Mucosa of rectum (tissue), 2 donors: Measurements from ENCODE around the gene RAB35.
"Not testable (repeated sequence)": the region's sequence is repeated elsewhere in the genome, so short reads cannot be mapped to it uniquely, and the experiment has no call there.

Source experiments
- H3K27ac ChIP-seq, 2 donors: one replicate each; pipeline ENCODE4 v1.7.0; 2013; ENCODE audit warnings: inconsistent platforms in 2 of 2, low read depth in 2 of 2, low read length in 2 of 2
- H3K27me3 ChIP-seq, 2 donors: one replicate each; pipeline ENCODE4 v1.7.0; 2013; ENCODE audit warnings: low read length in 2 of 2; ENCODE audit not compliant: control insufficient read depth in 2 of 2, insufficient read depth in 2 of 2
- H3K36me3 ChIP-seq, 2 donors: one replicate each; pipeline ENCODE4 v1.7.0; 2013; ENCODE audit warnings: low read length in 2 of 2; ENCODE audit not compliant: control insufficient read depth in 2 of 2, insufficient read depth in 2 of 2
- H3K4me1 ChIP-seq, 2 donors: one replicate each; pipeline ENCODE4 v1.7.0; 2013; ENCODE audit warnings: low read length in 2 of 2, mild to moderate bottlenecking in 1 of 2; ENCODE audit not compliant: control insufficient read depth in 2 of 2, insufficient read depth in 2 of 2
- H3K4me3 ChIP-seq, 2 donors: one replicate each; pipeline ENCODE4 v1.7.0; 2013; ENCODE audit warnings: low read length in 2 of 2
- H3K9ac ChIP-seq, 2 donors: one replicate each; pipeline ENCODE4 v1.7.0; 2013; ENCODE audit warnings: low read length in 2 of 2, low read depth in 1 of 2, mild to moderate bottlenecking in 1 of 2
- H3K9me3 ChIP-seq, 2 donors: one replicate each; pipeline ENCODE4 v1.7.0; 2013; ENCODE audit warnings: low read length in 2 of 2; ENCODE audit not compliant: control insufficient read depth in 2 of 2
- donor health status: healthy.
- donor health status: Normal muscosa, but diverticular disease.

Gene RAB35

GRCh38 chr12:120048263-120048662 lies 68.3 kb downstream of the RAB35 start:
- H3K4me3 ChIP-seq: no peak overlapping the region
- no peaks in the 10 kb centered on the region for H3K27me3 ChIP-seq
- H3K27ac ChIP-seq: no peak overlapping the region
- no peaks in the 10 kb centered on the region for H3K36me3 ChIP-seq
- no peaks in the 10 kb centered on the region for H3K9me3 ChIP-seq
- H3K9ac ChIP-seq: no peak overlapping the region
- no peaks in the 10 kb centered on the region for H3K4me1 ChIP-seq

DNA sequence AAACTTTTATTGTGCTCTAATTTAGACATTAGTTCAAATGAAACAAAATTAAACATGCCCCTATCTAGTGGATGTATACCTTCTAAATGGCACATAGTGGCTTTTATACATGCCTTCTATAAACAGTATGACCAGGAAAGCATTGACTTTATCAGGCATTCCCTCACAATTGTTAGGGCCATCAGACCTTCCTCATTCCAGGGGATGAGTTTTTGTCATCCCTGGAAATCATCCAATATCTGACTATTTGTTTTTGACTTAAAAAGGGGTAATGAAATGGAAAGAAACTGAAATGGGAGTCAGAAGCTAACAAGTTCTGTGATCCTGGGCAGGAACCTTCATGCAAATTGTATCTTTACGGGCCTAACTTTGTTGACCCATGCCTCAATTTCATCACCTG lies 69.5 kb downstream of the RAB35 start:
- no peak overlapping the region for H3K4me3 ChIP-seq
- no peaks in the 10 kb centered on the region for H3K4me1 ChIP-seq
- H3K27ac ChIP-seq: no peak overlapping the region
- no peak overlapping the region for H3K9ac ChIP-seq
- no peaks in the 10 kb centered on the region for H3K36me3 ChIP-seq
- no peaks in the 10 kb centered on the region for H3K9me3 ChIP-seq
- no peaks in the 10 kb centered on the region for H3K27me3 ChIP-seq

GRCh38 chr12:120045367-120045766 lies 71.2 kb downstream of the RAB35 start:
- H3K4me3 ChIP-seq: not testable (repeated sequence)

More at GRCh38 chr12:120045367-120045766, 71.2 kb downstream of the RAB35 start:
- H3K9ac ChIP-seq, H3K27me3 ChIP-seq, H3K9me3 ChIP-seq, H3K4me1 ChIP-seq, H3K36me3 ChIP-seq, H3K27ac ChIP-seq: not testable (repeated sequence)
